Measurements from ENCODE around the gene CINP.

The CINP gene

GRCh38 chr14:102326583-102326982, 36.1 kb downstream of the CINP start:
- H3K4me3 ChIP-seq (ENCODE audit: low read depth, low read length) = no peak overlapping the region
- no peak for TF ChIP-seq CTCF (IDR thresholded peaks at IDR 0.05; ENCODE audit: low read depth, low read length, missing control alignments)
- in situ Hi-C loops (cut with HindIII; ENCODE audit: low sequenced_read_pairs) = no loop called here
- no peak for DNase-seq (ENCODE audit: low read depth)

GRCh38 chr14:102325791-102326345, 36.8 kb downstream of the CINP start:
- TF ChIP-seq CTCF (IDR thresholded peaks at IDR 0.05; ENCODE audit: low read depth, low read length, missing control alignments) = no peak
- no peak overlapping the region for H3K4me3 ChIP-seq (ENCODE audit: low read depth, low read length)
- in situ Hi-C loops (cut with HindIII; ENCODE audit: low sequenced_read_pairs) = no loop called here
- no peak for DNase-seq (ENCODE audit: low read depth)

GRCh38 chr14:102323102-102323501, 39.6 kb downstream of the CINP start:
- no peak overlapping the region for H3K4me3 ChIP-seq (ENCODE audit: low read depth, low read length)
- in situ Hi-C loops (cut with HindIII; ENCODE audit: low sequenced_read_pairs) = loop anchor here (25.0 kb wide), 1 partner anchor 236 kb away; the partner anchor contains the start of gene HSP90AA1
- peak; percentile 63 for DNase-seq (ENCODE audit: low read depth)
- TF ChIP-seq CTCF (IDR thresholded peaks at IDR 0.05; ENCODE audit: low read depth, low read length, missing control alignments) = peak; percentile 80

- in situ Hi-C loops (cut with HindIII; ENCODE audit: low sequenced_read_pairs) = loop anchor here (25.0 kb wide), 1 partner anchor 234 kb away; the partner anchor contains the start of gene HSP90AA1
- H3K4me3 ChIP-seq (ENCODE audit: low read depth, low read length) = no peak overlapping the region
- DNase-seq (ENCODE audit: low read depth) = no peak
- no peak for TF ChIP-seq CTCF (IDR thresholded peaks at IDR 0.05; ENCODE audit: low read depth, low read length, missing control alignments)
Measured at GRCh38 chr14:102321456-102322422, 41.0 kb downstream of the CINP start.

- peak overlapping the region; percentile 79 for H3K4me3 ChIP-seq (ENCODE audit: low read depth, low read length)
- DNase-seq (ENCODE audit: low read depth) = no peak
- no peak for TF ChIP-seq CTCF (IDR thresholded peaks at IDR 0.05; ENCODE audit: low read depth, low read length, missing control alignments)
- in situ Hi-C loops (cut with HindIII; ENCODE audit: low sequenced_read_pairs) = loop anchor here (25.0 kb wide), 1 partner anchor 234 kb away; the partner anchor contains the start of gene HSP90AA1
Measured at GRCh38 chr14:102320671-102321455, 41.8 kb downstream of the CINP start.

Data from astrocyte of the cerebellum (primary cell).